B cell (primary cell): ENCODE data around the gene KPNA5.

Experiments
- CTCF ChIP-seq: fragments of 200-600 bp; IDR thresholded peaks from one replicate; pipeline ENCODE4 v1.8.0; 2022; ENCODE audit warnings: antibody characterized with exemption, mild to moderate bottlenecking
- EZH2 ChIP-seq: IDR thresholded peaks from 2 replicates; pipeline ENCODE4 v1.6.1; 2012; ENCODE audit warnings: borderline replicate concordance, low read depth, mild to moderate bottlenecking, moderate library complexity, low read length; ENCODE audit not compliant: insufficient read depth, poor library complexity, severe bottlenecking

DNA sequence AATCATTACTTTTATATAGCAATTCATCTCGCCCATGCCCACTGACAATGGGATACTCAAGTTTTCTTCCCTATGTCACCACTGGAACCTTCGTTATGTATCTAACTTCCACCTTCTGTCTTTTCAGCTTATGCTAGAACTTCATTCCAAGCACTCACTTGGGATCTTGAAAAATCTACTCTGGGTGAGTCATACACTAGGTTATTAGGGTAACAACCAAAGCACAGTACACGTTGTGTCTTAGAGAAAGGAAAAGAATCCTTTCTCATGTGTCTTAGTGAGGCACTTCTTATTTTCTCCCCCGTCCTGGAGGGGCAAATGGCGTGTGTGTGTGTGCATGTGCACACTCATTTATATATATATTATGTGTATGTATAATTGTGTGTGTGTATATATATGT lies 102.8 kb downstream of the KPNA5 start:
- no peak for TF ChIP-seq CTCF
- TF ChIP-seq EZH2 = no peak
